ENCODE measurements around the gene DIP2B. TPM values are rescaled to one million over a fixed set of nuclear protein-coding genes. Genes with fewer than 3 reads are reported as not detected.
"Not testable (repeated sequence)": the region's sequence is repeated elsewhere in the genome, so short reads cannot be mapped to it uniquely, and the experiment has no call there.

Gene DIP2B
- total RNA-seq, 1 donor from 2014 or later = 25.8 TPM

DNA sequence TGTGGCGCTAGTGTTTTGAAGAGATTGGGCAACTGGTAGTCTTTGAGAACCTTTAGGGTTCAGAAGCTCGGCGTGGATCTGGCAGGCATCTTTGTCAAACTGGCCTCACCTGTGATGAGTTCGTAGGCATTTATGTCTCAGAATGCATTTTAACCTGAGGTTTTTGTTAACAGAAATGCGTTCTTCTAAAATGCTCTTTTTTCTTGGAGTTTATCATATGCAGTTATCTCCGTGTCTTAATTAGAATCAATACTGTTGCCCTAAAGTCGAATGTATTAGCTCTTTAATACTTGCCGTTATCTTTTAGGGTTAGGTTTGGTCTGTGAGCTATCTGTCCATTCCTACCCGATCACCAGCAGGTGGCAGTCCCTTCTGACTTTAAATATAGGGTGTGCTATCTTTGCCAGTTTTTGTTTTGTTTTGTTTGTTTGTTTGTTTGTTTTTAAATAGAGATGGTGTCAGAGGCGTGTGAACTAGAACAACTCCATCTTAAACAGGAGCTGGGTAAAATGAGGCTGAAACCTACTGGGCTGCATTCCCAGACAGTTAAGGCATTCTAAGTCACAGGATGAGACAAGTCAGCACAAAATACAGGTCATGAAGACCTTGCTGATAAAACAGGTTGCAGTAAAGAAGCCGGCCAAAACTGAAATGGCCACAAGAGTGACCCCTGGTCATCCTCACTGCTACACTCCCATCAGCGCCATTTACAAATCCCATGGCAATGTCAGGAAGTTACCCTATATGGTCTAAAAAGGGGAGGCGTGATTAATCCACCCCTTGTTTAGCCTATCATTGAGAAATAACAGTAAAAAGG, 260.5 kb downstream of the DIP2B start:
- H3K9me3 Mint-ChIP-seq (ENCODE audit: low read depth) = no peaks in the 10 kb centered on the region
- H3K27ac Mint-ChIP-seq (ENCODE audit: unreplicated experiment) = peak overlapping the region; percentile 75
- H3K27me3 Mint-ChIP-seq (ENCODE audit: low read depth) = no peaks in the 10 kb centered on the region
- TF ChIP-seq, protein P1, sequence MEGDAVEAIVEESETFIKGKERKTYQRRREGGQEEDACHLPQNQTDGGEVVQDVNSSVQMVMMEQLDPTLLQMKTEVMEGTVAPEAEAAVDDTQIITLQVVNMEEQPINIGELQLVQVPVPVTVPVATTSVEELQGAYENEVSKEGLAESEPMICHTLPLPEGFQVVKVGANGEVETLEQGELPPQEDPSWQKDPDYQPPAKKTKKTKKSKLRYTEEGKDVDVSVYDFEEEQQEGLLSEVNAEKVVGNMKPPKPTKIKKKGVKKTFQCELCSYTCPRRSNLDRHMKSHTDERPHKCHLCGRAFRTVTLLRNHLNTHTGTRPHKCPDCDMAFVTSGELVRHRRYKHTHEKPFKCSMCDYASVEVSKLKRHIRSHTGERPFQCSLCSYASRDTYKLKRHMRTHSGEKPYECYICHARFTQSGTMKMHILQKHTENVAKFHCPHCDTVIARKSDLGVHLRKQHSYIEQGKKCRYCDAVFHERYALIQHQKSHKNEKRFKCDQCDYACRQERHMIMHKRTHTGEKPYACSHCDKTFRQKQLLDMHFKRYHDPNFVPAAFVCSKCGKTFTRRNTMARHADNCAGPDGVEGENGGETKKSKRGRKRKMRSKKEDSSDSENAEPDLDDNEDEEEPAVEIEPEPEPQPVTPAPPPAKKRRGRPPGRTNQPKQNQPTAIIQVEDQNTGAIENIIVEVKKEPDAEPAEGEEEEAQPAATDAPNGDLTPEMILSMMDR (IDR thresholded peaks at IDR 0.05) = peak; percentile 92
- peak overlapping the region; percentile 91 for H3K4me3 Mint-ChIP-seq (ENCODE audit: unreplicated experiment)
- H3K36me3 Mint-ChIP-seq (ENCODE audit: low read depth) = no peaks in the 10 kb centered on the region
- peaks cover 31% of the 10 kb centered on the region for H3K4me1 Mint-ChIP-seq (ENCODE audit: low read depth)
- no peak for DNase-seq (ENCODE audit: low spot score)

DNA sequence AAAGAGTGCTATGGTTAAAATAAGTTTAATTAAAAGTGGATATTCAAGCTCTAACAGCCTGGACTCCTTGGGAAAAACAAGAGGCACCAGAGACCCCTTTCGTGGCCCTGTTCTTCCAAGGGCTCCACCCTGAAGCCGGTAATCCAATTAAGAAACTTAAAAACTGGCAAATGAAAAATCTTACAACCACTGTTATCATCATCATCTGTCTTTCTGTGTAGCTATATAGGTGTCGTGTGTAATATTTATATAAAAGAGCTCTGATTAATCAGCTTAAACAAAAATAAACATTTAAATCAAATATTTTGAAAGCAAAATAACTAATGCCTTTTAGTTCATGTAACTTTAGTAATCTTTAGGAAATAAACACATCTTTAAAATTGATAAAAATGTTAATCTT, 263.6 kb downstream of the DIP2B start:
- Mint-ChIP-seq H3K9me3 (ENCODE audit: low read depth) (no peaks in the 10 kb centered on the region), H3K4me1 (ENCODE audit: low read depth) (peaks cover 19% of the 10 kb centered on the region), H3K27ac (ENCODE audit: unreplicated experiment) (no peak overlapping the region), H3K4me3 (ENCODE audit: unreplicated experiment) (no peak overlapping the region), H3K27me3 (ENCODE audit: low read depth) (no peaks in the 10 kb centered on the region), H3K36me3 (ENCODE audit: low read depth) (peaks cover 3% of the 10 kb centered on the region)
- TF ChIP-seq, protein P1 (IDR thresholded peaks at IDR 0.05) = no peak
- DNase-seq (ENCODE audit: low spot score) = no peak

DNA sequence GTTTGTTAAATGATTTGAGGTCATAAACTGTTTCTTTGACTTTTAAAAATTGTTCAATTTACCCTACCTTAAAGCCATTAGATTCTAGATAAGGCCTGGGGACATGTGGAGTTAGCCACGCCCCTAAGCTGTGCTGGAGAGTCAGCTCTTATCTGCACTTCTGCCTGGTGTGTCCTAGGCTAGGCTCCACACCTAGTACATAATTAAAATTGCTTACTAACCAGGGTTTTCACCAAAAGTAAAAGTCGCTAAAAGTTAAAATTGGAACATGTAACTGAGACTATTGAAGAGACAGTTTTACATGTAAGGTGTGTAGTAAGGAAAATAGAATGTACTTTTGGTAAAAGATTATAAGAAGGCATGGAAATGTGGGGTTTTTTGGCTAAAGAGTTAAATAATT, 264.0 kb downstream of the DIP2B start:
- H3K4me3 Mint-ChIP-seq (ENCODE audit: unreplicated experiment); H3K27ac Mint-ChIP-seq (ENCODE audit: unreplicated experiment): not testable (repeated sequence)

DNA sequence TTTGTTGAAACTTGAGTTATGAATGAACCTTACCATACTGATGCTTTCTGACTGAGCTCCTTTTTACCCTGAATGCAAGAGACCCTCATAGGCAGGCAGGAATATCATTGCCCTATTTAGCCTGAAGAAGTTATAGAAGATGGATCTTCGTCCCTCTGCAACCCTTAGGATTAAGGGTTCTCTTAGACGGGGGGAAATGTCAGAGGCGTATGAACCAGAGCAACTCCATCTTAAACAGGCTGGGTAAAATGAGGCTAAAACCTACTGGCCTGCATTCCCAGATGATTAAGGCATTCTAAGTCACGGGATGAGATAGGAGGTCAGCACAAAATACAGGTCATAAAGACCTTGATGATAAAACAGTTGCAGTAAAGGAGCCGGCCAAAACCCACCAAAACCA, 266.6 kb downstream of the DIP2B start:
- Mint-ChIP-seq H3K9me3 (ENCODE audit: low read depth) (no peaks in the 10 kb centered on the region), H3K4me1 (ENCODE audit: low read depth) (peaks cover 5% of the 10 kb centered on the region), H3K27ac (ENCODE audit: unreplicated experiment) (no peak overlapping the region), H3K36me3 (ENCODE audit: low read depth) (peaks cover 3% of the 10 kb centered on the region), H3K4me3 (ENCODE audit: unreplicated experiment) (no peak overlapping the region), H3K27me3 (ENCODE audit: low read depth) (no peaks in the 10 kb centered on the region)
- TF ChIP-seq, protein P1 (IDR thresholded peaks at IDR 0.05) = no peak
- no peak for DNase-seq (ENCODE audit: low spot score)

More for the DNA sequence above, 264.0 kb downstream of the DIP2B start:
- peaks cover 17% of the 10 kb centered on the region for H3K4me1 Mint-ChIP-seq (ENCODE audit: low read depth)
- not testable (repeated sequence) for H3K36me3 Mint-ChIP-seq (ENCODE audit: low read depth); DNase-seq (ENCODE audit: low spot score); H3K9me3 Mint-ChIP-seq (ENCODE audit: low read depth); H3K27me3 Mint-ChIP-seq (ENCODE audit: low read depth)

DNA sequence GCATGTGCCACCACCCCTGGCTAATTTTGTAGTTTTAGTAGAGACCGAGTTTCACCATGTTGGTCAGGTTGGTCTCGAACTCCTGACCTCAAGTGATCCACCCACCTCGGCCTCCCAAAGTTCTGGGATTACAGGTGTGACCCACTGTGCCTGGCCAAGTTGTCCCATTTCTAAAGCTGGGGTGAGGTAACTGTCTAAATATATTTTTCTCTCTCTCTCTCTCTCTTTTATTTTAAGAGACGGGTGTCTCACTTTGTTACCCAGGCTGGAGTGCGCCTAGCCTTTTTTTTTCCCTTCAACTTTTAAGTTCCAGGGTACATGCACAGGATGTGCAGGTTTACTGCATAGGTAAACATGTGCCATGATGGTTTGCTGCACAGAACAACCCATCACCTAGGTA, 267.7 kb downstream of the DIP2B start:
- no peak overlapping the region for H3K27ac Mint-ChIP-seq (ENCODE audit: unreplicated experiment)
- no peaks in the 10 kb centered on the region for H3K9me3 Mint-ChIP-seq (ENCODE audit: low read depth)
- no peaks in the 10 kb centered on the region for H3K4me1 Mint-ChIP-seq (ENCODE audit: low read depth)
- no peaks in the 10 kb centered on the region for H3K27me3 Mint-ChIP-seq (ENCODE audit: low read depth)
- TF ChIP-seq, protein P1 (IDR thresholded peaks at IDR 0.05) = no peak
- H3K4me3 Mint-ChIP-seq (ENCODE audit: unreplicated experiment) = no peak overlapping the region
- DNase-seq (ENCODE audit: low spot score) = no peak
- H3K36me3 Mint-ChIP-seq (ENCODE audit: low read depth) = peaks cover 3% of the 10 kb centered on the region

DNA sequence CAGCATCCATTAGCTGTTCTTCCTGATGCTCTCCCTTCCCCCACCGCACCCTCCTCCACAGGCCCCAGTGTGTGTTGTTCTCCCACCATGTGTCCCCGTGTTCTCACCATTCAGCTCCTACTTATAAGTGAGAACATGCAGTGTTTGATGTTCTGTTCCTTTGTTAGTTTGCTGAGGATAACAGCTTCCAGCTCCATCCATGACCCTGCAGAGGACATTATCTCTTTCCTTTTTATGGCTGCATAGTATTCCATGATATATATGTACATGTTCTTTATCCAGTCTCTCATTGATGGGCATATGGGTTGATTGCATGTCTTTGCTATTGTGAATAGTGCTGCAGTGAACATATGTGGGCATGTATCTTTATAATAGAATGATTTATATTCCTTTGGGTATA, 268.1 kb downstream of the DIP2B start:
- Mint-ChIP-seq H3K4me3 (ENCODE audit: unreplicated experiment) (no peak overlapping the region), H3K27me3 (ENCODE audit: low read depth) (no peaks in the 10 kb centered on the region)
- no peak for DNase-seq (ENCODE audit: low spot score)

More for the DNA sequence above, 268.1 kb downstream of the DIP2B start:
- no peaks in the 10 kb centered on the region for H3K9me3 Mint-ChIP-seq (ENCODE audit: low read depth)
- H3K27ac Mint-ChIP-seq (ENCODE audit: unreplicated experiment) = no peak overlapping the region
- TF ChIP-seq, protein P1 (IDR thresholded peaks at IDR 0.05) = no peak
- no peaks in the 10 kb centered on the region for H3K4me1 Mint-ChIP-seq (ENCODE audit: low read depth)
- peaks cover 3% of the 10 kb centered on the region for H3K36me3 Mint-ChIP-seq (ENCODE audit: low read depth)

Data from chondrocyte (in vitro differentiated cells).